ENCODE measurements around the gene FAM184A. TPM values are rescaled to one million over a fixed set of nuclear protein-coding genes. Genes with fewer than 3 reads are reported as not detected.
A peak's percentile ranks its signal among the peaks of the same experiment; 100 is the strongest.

The FAM184A gene
- total and polyA plus RNA-seq, 9 of the 15 experiments (the other 6 are each of a cell fraction or from before 2014, with no cell fraction given), result 6.4 to 18.7 (median 13.1) TPM

GRCh38 chr6:118980063-118980462 is 98.4 kb downstream of the FAM184A start:
- ChIA-PET CTCF (ENCODE audit: low intra/inter-chr PET ratio) (no interaction called here), POLR2A (interaction anchor here (0.7 kb wide), 1 partner anchor 10 kb away, joined by 3 read pairs; no protein-coding TSS in a partner anchor)
- Histone ChIP-seq H3K4me2 (ENCODE audit: insufficient read depth, low read length) (no peak overlapping the region), H3K9me1 (ENCODE audit: control insufficient read depth, insufficient read depth, low read length) (no peaks in the 10 kb centered on the region), H3K27me3 (ENCODE audit: control insufficient read depth in 2 of 2, insufficient read depth in 2 of 2, low read length in 2 of 2) (no peaks in the 10 kb centered on the region), H3K9me3 (replicated peaks; ENCODE audit: control insufficient read depth, insufficient read depth, low read depth, low read length) (no peaks in the 10 kb centered on the region), H2AFZ (ENCODE audit: low read depth, low read length) (no peak overlapping the region), H3K27ac (ENCODE audit: extremely low read depth, low read depth, low read length) (no peak overlapping the region), H3K9ac (ENCODE audit: insufficient read depth in 1 of 2, low read depth in 2 of 2, low read length in 2 of 2) (no peak overlapping the region), H4K20me1 (replicated peaks; ENCODE audit: control insufficient read depth, insufficient read depth, low read length) (no peaks in the 10 kb centered on the region), H3K79me2 (ENCODE audit: control insufficient read depth, insufficient read depth, low read length) (no peaks in the 10 kb centered on the region), H3K36me3 (ENCODE audit: control insufficient read depth, insufficient read depth, low read length) (peaks cover 11% of the 10 kb centered on the region; the same call in 2 of the 3 replicates), H3K4me1 (replicated peaks in 1 of 2; ENCODE audit: control insufficient read depth in 2 of 2, insufficient read depth in 2 of 2, low read length in 2 of 2) (no peaks in the 10 kb centered on the region), H3K4me3 (no peak overlapping the region)
- DNase-seq (ENCODE audit: extremely low read depth in 1 of 4, low spot score in 3 of 4) (no peak), ATAC-seq (no peak), FAIRE-seq (no peak)
- intact Hi-C loops (cut with micrococcal nuclease) (no loop called here), in situ Hi-C loops (cut with MboI) (no loop called here)
- 84% methylated on average over 5 of the region's 5 CpGs for WGBS (ENCODE audit: insufficient coverage, low coverage, missing lambda C conversion rate)
- no TSS peak for BruUV-seq (replicated peaks)
- TF ChIP-seq IRF9 (tag; IDR thresholded peaks at IDR 0.05) (peak; percentile 81), ZNF583 (CRISPR knock-in tag; IDR thresholded peaks at IDR 0.05) (no peak), MEIS2 (IDR thresholded peaks at IDR 0.05; ENCODE audit: partially characterized antibody) (peak; percentile 7), TRIM24 (IDR thresholded peaks at IDR 0.05) (0 out of 4 replicates have a peak, but pooled peaks of 1 of the 2 experiments have one; percentile 23), ATF3 (IDR thresholded peaks at IDR 0.05) (peak; percentile 38; the same call in 1 of the 2 replicates), ATF3 (CRISPR knock-in tag; conservative IDR thresholded peaks at IDR 0.05) (no peak), CEBPB (tag; IDR thresholded peaks at IDR 0.05) (peak; percentile 99), ZFP36 (IDR thresholded peaks at IDR 0.05; ENCODE audit: low read depth, low read length, partially characterized antibody) (no peak), E2F6 (IDR thresholded peaks at IDR 0.05; ENCODE audit: borderline replicate concordance in 1 of 2, extremely low read depth in 1 of 2, insufficient read depth in 1 of 2, insufficient read length in 1 of 2, low read depth in 1 of 2, low read length in 1 of 2, poor library complexity in 1 of 2, severe bottlenecking in 1 of 2) (no peak), CEBPG (CRISPR knock-in tag; IDR thresholded peaks at IDR 0.05) (peak; percentile 89), CEBPG (tag; conservative IDR thresholded peaks at IDR 0.05 in 1 of 2, IDR thresholded peaks at IDR 0.05 in 1 of 2) (peak; percentile 86 to 94)

Data from K562 (cell line).